CD4-positive, alpha-beta T cell (primary cell): Measurements from ENCODE around the gene TMEM163. TPM values are rescaled to one million over a fixed set of nuclear protein-coding genes. Genes with fewer than 3 reads are reported as not detected.

Experiments
- ATAC-seq: fragments of 200-7000 bp; cut with Tn5 transposase; one replicate; pipeline ENCODE4 v1.10.0; 2022; ENCODE audit warnings: mild to moderate bottlenecking; ENCODE audit not compliant: poor library complexity
- CTCF ChIA-PET: fragments of 350-600 bp; sonication (Branson Sonifier 250); formaldehyde crosslinking; loops from one replicate; lab custom pipeline; 2021; ENCODE audit warnings: antibody characterized with exemption, inconsistent platforms; lab: Charles Lee
- POLR2A ChIA-PET: fragments of 350-600 bp; sonication (Branson Sonifier 250); formaldehyde crosslinking; loops from one replicate; lab custom pipeline; 2021; ENCODE audit warnings: antibody characterized with exemption, inconsistent platforms; lab: Charles Lee
- DNase-seq, 14 experiments: peaks; one replicate each; pipeline ENCODE4 v3.0.0-alpha.2; 2013 to 2020; ENCODE audit warnings: mixed read lengths in 2 of 14
- H3K27ac ChIP-seq, 2 donors: one replicate each; pipeline versions ENCODE4 v1.5.1 to v1.7.0; 2013; ENCODE audit warnings: low read length in 2 of 2, low read depth in 1 of 2, mild to moderate bottlenecking in 1 of 2
- H3K27me3 ChIP-seq, 2 experiments: 1 replicate in 1 of 2; 2 replicates in 1 of 2; pipeline versions ENCODE4 v1.6.1 to v1.7.0; 2013; ENCODE audit warnings: low read length in 2 of 2, control low read depth in 1 of 2, mild to moderate bottlenecking in 1 of 2, moderate library complexity in 1 of 2; ENCODE audit not compliant: insufficient read depth in 2 of 2, control insufficient read depth in 1 of 2
- H3K36me3 ChIP-seq: one replicate; pipeline ENCODE4 v1.6.1; 2013; ENCODE audit warnings: low read length, control low read depth; ENCODE audit not compliant: insufficient read depth
- H3K4me1 ChIP-seq: one replicate; pipeline ENCODE4 v1.6.1; 2013; ENCODE audit warnings: low read length, control low read depth; ENCODE audit not compliant: insufficient read depth
- H3K4me3 ChIP-seq: one replicate; pipeline ENCODE4 v1.5.1; 2013; ENCODE audit warnings: mild to moderate bottlenecking, low read length, moderate library complexity
- H3K9me3 ChIP-seq, 2 experiments: 1 replicate in 1 of 2; 2 replicates in 1 of 2; pipeline versions ENCODE4 v1.6.1 to v1.7.0; 2013; ENCODE audit warnings: low read length in 2 of 2, mild to moderate bottlenecking in 2 of 2, control low read depth in 1 of 2, moderate library complexity in 1 of 2; ENCODE audit not compliant: control insufficient read depth in 1 of 2, insufficient read depth in 1 of 2
- H3K27ac Mint-ChIP-seq: one replicate; pipeline ENCODE4 v1.8.0; 2020; ENCODE audit warnings: mixed read lengths
- H3K27me3 Mint-ChIP-seq: one replicate; pipeline ENCODE4 v1.8.0; 2021; ENCODE audit warnings: mixed read lengths
- H3K36me3 Mint-ChIP-seq: one replicate; pipeline ENCODE4 v1.8.0; 2021; ENCODE audit warnings: low read depth, mixed read lengths
- H3K4me1 Mint-ChIP-seq: one replicate; pipeline ENCODE4 v1.8.0; 2021; ENCODE audit warnings: low read depth, mixed read lengths
- H3K4me3 Mint-ChIP-seq: one replicate; pipeline ENCODE4 v1.8.0; 2020; ENCODE audit warnings: mild to moderate bottlenecking, mixed read lengths
- H3K9me3 Mint-ChIP-seq: one replicate; pipeline ENCODE4 v1.8.0; 2020; ENCODE audit warnings: mixed read lengths
- CTCF ChIP-seq: fragments of 200-600 bp; IDR thresholded peaks from one replicate; pipeline ENCODE4 v1.8.0; 2022; ENCODE audit warnings: antibody characterized with exemption, mild to moderate bottlenecking
- intact Hi-C, 2 experiments: fragments of 100-400 bp; cut with DNase I in 1 of 2; cut with micrococcal nuclease in 1 of 2; formaldehyde crosslinking; loops; one replicate each; pipeline versions ENCODE4 v1.15.1 to v1.9.0; 2023 to 2025; cut with DNase I, micrococcal nuclease
- total RNA-seq, 174 experiments: library from RNA in 2 of 174; stranded (reverse) in 2 of 174; gene quantifications; one replicate each; pipeline ENCODE4 v1.2.3 and lab custom pipeline; 2021 to 2026

Gene TMEM163
- total RNA-seq, 2 experiments from 2014 or later = 0.14 to 0.47 TPM

GRCh38 chr2:134461511-134461910 is 257.3 kb downstream of the TMEM163 start:
- Mint-ChIP-seq H3K27me3 (no peaks in the 10 kb centered on the region), H3K4me3 (no peak overlapping the region), H3K27ac (no peak overlapping the region), H3K4me1 (no peaks in the 10 kb centered on the region), H3K9me3 (no peaks in the 10 kb centered on the region), H3K36me3 (no peaks in the 10 kb centered on the region)
- H3K4me1 ChIP-seq = no peaks in the 10 kb centered on the region
- H3K4me3 ChIP-seq = no peak overlapping the region
- intact Hi-C loops = no loop called here
- H3K27me3 ChIP-seq = no peaks in the 10 kb centered on the region
- no peak for TF ChIP-seq CTCF
- ATAC-seq (no peak), DNase-seq (peak in 1 of 14 experiments; percentile 8)
- no peaks in the 10 kb centered on the region for H3K9me3 ChIP-seq
- ChIA-PET POLR2A (no interaction called here), CTCF (no interaction called here)
- no peaks in the 10 kb centered on the region for H3K36me3 ChIP-seq
- H3K27ac ChIP-seq = no peak overlapping the region

GRCh38 chr2:134460583-134460998 is 258.2 kb downstream of the TMEM163 start:
- Histone ChIP-seq H3K4me3 (no peak overlapping the region), H3K4me1 (no peaks in the 10 kb centered on the region), H3K27me3 (no peaks in the 10 kb centered on the region), H3K27ac (no peak overlapping the region), H3K9me3 (no peaks in the 10 kb centered on the region), H3K36me3 (peaks cover 3% of the 10 kb centered on the region)
- Mint-ChIP-seq H3K4me1 (no peaks in the 10 kb centered on the region), H3K4me3 (no peak overlapping the region), H3K36me3 (no peaks in the 10 kb centered on the region), H3K9me3 (no peaks in the 10 kb centered on the region), H3K27me3 (no peaks in the 10 kb centered on the region), H3K27ac (no peak overlapping the region)
- intact Hi-C loops = no loop called here
- TF ChIP-seq CTCF = peak; percentile 20
- DNase-seq (peak in 12 of 14 experiments; percentile 9 to 61 (median 34)), ATAC-seq (peak; percentile 68)
- ChIA-PET CTCF (interaction anchor here (1.4 kb wide), 1 partner anchor 438 kb away, joined by 4 read pairs; no protein-coding TSS in a partner anchor), POLR2A (no interaction called here)

GRCh38 chr2:134459706-134460406 is 258.9 kb downstream of the TMEM163 start:
- no peaks in the 10 kb centered on the region for H3K9me3 Mint-ChIP-seq
- Histone ChIP-seq H3K27me3 (no peaks in the 10 kb centered on the region), H3K9me3 (no peaks in the 10 kb centered on the region), H3K36me3 (peaks cover 3% of the 10 kb centered on the region), H3K4me3 (no peak overlapping the region), H3K27ac (no peak overlapping the region), H3K4me1 (no peaks in the 10 kb centered on the region)
- no peak for TF ChIP-seq CTCF
- H3K36me3 Mint-ChIP-seq = no peaks in the 10 kb centered on the region
- no peak overlapping the region for H3K27ac Mint-ChIP-seq
- no peak overlapping the region for H3K4me3 Mint-ChIP-seq
- no peak for DNase-seq
- intact Hi-C loops = loop anchor here in 1 of 2 experiments (10.0 kb wide), 1 partner anchor 235 kb away; no protein-coding TSS in a partner anchor
- no peak for ATAC-seq
- ChIA-PET POLR2A (no interaction called here), CTCF (interaction anchor here (1.4 kb wide), 1 partner anchor 438 kb away, joined by 4 read pairs; no protein-coding TSS in a partner anchor)
- no peaks in the 10 kb centered on the region for H3K27me3 Mint-ChIP-seq
- no peaks in the 10 kb centered on the region for H3K4me1 Mint-ChIP-seq
